NCI-H2196 (cell line): ENCODE data around the gene TLCD1.

Experiments
- DNase-seq: peaks from one replicate; lab custom pipeline; 2025; ENCODE audit not compliant: unreplicated experiment; lab: John Stamatoyannopoulos, UW

TLCD1 gene

GRCh38 chr17:28688481-28688880, 37.6 kb downstream of the TLCD1 start:
- no peak for DNase-seq

DNA sequence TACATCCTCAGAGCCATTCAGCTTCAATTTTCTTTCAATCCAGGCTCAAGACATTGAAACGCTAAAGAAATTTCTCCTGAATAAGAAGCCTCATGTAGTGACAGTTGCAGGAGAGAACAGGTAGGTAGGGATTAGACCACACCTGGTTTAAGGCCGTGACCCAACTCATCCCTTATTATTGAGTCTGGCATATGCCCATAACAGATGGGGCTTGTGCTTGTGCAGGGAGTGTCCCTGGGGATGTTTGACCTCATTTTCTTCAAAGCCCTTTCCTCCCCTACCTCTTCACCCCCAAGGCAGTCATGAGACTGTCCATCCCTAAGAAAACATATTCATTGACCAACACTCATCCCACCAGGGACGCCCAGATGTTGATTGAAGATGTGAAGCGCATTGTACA, 39.7 kb downstream of the TLCD1 start:
- no peak for DNase-seq

GRCh38 chr17:28685366-28685765, 40.7 kb downstream of the TLCD1 start:
- DNase-seq: no peak

- DNase-seq: peak; percentile 49
Measured at GRCh38 chr17:28684963-28685362, 41.1 kb downstream of the TLCD1 start.

DNA sequence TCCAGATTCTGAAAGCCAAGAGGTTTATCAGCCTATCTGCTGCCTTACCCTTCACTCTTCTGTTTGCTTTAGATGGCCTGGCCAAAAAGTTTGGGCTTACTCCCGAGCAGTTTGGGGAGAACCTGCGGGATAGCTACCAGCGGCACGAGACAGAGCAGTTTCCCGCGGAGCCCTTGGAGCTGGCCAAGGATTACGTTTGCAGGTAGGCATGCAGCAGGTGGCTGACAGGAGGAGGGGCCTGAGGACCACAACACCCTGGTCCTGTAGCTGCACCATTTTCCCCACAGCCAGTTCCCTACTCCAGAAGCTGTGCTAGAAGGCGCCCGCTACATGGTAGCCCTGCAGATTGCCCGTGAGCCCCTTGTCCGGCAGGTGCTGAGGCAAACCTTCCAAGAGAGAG, 43.4 kb downstream of the TLCD1 start:
- no peak for DNase-seq

DNA sequence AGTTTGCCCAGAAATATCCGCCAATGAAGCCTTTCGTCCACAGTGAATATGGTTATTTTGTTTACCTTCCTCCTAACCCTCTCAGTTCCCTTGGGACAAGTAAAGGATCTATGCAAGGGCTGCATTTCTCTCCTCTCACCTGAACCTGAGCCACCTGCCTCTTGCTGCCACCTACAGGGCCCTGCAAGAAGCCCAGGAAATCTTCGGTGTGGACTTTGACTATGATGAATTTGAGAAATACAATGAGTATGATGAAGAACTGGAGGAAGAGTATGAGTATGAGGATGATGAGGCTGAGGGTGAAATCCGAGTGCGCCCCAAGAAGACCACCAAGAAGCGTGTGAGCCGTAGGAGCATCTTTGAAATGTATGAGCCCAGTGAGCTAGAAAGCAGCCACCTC, 50.1 kb downstream of the TLCD1 start:
- peak; percentile 11 for DNase-seq

GRCh38 chr17:28675490-28675889, 50.5 kb downstream of the TLCD1 start:
- DNase-seq: no peak
